Stomach (tissue), 9 donors: ENCODE measurements around the gene DNTT. TPM values are rescaled to one million over a fixed set of nuclear protein-coding genes. Genes with fewer than 3 reads are reported as not detected.

ENCODE experiments used
- DNase-seq, 2 donors: peaks; one replicate each; pipeline versions ENCODE4 v3.0.0 to v3.0.0-alpha.2; 2013 to 2019
- H3K27ac ChIP-seq, 5 donors: fragments of 200-600 bp in 4 of 5; sonication (generic) in 4 of 5; one replicate each; pipeline ENCODE4 v1.5.1; 2013 to 2019; ENCODE audit warnings: mild to moderate bottlenecking in 1 of 5, moderate library complexity in 1 of 5
- H3K27me3 ChIP-seq, 3 donors: fragments of 200-600 bp; sonication (generic); one replicate each; pipeline ENCODE4 v1.5.1; 2017 to 2019; ENCODE audit warnings: mixed run types in 1 of 3
- H3K36me3 ChIP-seq, 4 donors: fragments of 200-600 bp; sonication (generic); 1 replicate in 3 of 4; 2 replicates in 1 of 4; pipeline ENCODE4 v1.5.1; 2016 to 2019
- H3K4me1 ChIP-seq, 4 donors: fragments of 200-600 bp; sonication (generic); one replicate each; pipeline ENCODE4 v1.5.1; 2016 to 2019
- H3K4me3 ChIP-seq, 4 donors: fragments of 200-600 bp; sonication (generic) in 3 of 4; one replicate each; pipeline ENCODE4 v1.5.1; 2016 to 2019; ENCODE audit warnings: mild to moderate bottlenecking in 1 of 4
- H3K9me3 ChIP-seq, 4 donors: fragments of 200-600 bp; sonication (generic); one replicate each; pipeline ENCODE4 v1.5.1; 2016 to 2019
- CTCF ChIP-seq, 7 experiments: fragments of 450-650 bp in 4 of 7; fragments of 200-600 bp in 3 of 7; sonication (generic) in 3 of 7; IDR thresholded peaks; one replicate each; pipeline ENCODE4 v1.5.1; 2016 to 2019; ENCODE audit warnings: antibody characterized with exemption in 7 of 7, control low read depth in 2 of 7, mild to moderate bottlenecking in 1 of 7
- EP300 ChIP-seq: sonication (generic); formaldehyde crosslinking; IDR thresholded peaks from one replicate; pipeline ENCODE4 v1.6.1; 2017; ENCODE audit warnings: antibody characterized with exemption
- POLR2A ChIP-seq, 4 donors: fragments of 450-650 bp; IDR thresholded peaks; one replicate each; pipeline ENCODE4 v1.6.1; 2016; ENCODE audit warnings: antibody characterized with exemption in 4 of 4, control low read depth in 2 of 4, mild to moderate bottlenecking in 1 of 4, moderate library complexity in 1 of 4
- POLR2AphosphoS5 ChIP-seq, 3 donors: sonication (generic); formaldehyde crosslinking; IDR thresholded peaks; one replicate each; pipeline ENCODE4 v1.6.1; 2016; ENCODE audit warnings: antibody characterized with exemption in 3 of 3
- WGBS, 5 donors: extraction: QIAGEN DNeasy Blood & Tissue Kit in 3 of 5; methylation state at CpG; one replicate each; pipeline versions ENCODE4 v1.1.5 to v1.1.7; 2013 to 2018; 5-methylcytosine and 5-hydroxymethylcytosine counted together
- intact Hi-C: fragments of 100-400 bp; cut with DNase I; formaldehyde crosslinking; loops from one replicate; pipeline ENCODE4 v1.15.1; 2023; ENCODE audit warnings: low total_unique reads
- polyA plus RNA-seq, 3 donors: library from polyadenylated mRNA; stranded (reverse); fragments of 200-250 nt; gene quantifications; one replicate each; pipeline ENCODE4 v1.2.3, GENCODE V29; 2013
- total RNA-seq, 5 donors: library from RNA; depleted of rRNA; stranded (reverse); fragments of >200 nt; gene quantifications; one replicate each; pipeline versions ENCODE4 v1.1.0 to v1.2.3, GENCODE V29; 2014 to 2016
- donor health status: healthy with polysubstance abuse.
- donor health status: Bipolar disorder and iron deficiency.
- donor health status: healthy.

The DNTT gene
- total and polyA plus RNA-seq, 8 donors = not detected

DNA sequence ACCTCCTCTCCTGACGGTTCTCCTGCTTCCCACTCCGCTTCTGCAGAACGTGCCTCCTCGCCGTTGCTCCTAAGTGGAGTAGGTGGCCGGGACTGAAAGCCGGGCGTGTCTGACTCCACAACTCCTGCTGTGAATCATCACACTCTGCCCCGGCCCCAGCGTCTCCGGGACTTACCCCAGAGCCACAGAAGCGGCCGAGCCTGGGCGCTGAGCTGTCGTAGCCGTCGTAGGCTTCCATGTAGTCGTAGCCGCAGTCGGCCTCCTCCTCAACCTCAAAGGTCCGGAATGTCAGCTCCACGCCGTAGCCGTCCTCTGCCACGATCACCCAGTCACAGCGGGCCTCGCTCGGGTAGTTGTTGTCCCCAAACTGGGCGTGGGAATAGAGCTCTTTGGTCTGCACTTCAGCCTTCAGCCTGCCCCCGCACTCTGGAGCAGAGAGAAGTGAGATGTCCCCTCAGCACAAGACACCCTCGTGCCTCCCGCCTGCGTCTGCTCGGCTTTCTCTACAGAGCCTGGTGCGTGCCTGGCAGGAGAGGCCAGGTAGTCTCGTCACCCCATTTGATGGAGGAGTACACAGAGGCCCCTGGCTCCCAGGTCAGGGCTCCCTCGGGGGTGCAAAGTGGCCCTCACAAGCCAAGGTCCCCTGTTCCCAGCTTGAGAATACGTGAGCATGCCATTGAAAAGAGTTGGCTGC, 65.8 kb downstream of the DNTT start:
- Histone ChIP-seq H3K9me3 (no peaks in the 10 kb centered on the region), H3K4me1 (peaks cover 0 to 7% (median 6%) of the 10 kb centered on the region in 4 donors), H3K27ac (no peak overlapping the region), H3K27me3 (no peaks in the 10 kb centered on the region), H3K4me3 (no peak overlapping the region), H3K36me3 (no peaks in the 10 kb centered on the region)
- 74 to 82% (median 81%) methylated on average over 35 to 38 of the region's 38 CpGs for WGBS, 5 donors
- TF ChIP-seq POLR2AphosphoS5 (IDR thresholded peaks at IDR 0.05) = no peak
- no peak for TF ChIP-seq CTCF (IDR thresholded peaks at IDR 0.05)
- no peak for TF ChIP-seq POLR2A (IDR thresholded peaks at IDR 0.05)
- TF ChIP-seq EP300 = no peak
- no peak for DNase-seq
- intact Hi-C loops = no loop called here

- DNase-seq = peak; percentile 54 to 70
- Histone ChIP-seq H3K4me1 (peaks cover 0 to 12% (median 12%) of the 10 kb centered on the region in 4 donors), H3K27ac (no peak overlapping the region), H3K4me3 (no peak overlapping the region), H3K9me3 (no peaks in the 10 kb centered on the region), H3K36me3 (no peaks in the 10 kb centered on the region), H3K27me3 (no peaks in the 10 kb centered on the region)
- 38 to 44% (median 41%) methylated on average over 16 of the region's 16 CpGs for WGBS, 5 donors
- peak in 5 of 7 experiments; percentile 29 to 77 (median 65) for TF ChIP-seq CTCF (IDR thresholded peaks at IDR 0.05)
- no peak for TF ChIP-seq POLR2AphosphoS5 (IDR thresholded peaks at IDR 0.05)
- intact Hi-C loops = no loop called here
These were observed 66.4 kb downstream of the DNTT start for GRCh38 chr10:96370584-96371157.

DNA sequence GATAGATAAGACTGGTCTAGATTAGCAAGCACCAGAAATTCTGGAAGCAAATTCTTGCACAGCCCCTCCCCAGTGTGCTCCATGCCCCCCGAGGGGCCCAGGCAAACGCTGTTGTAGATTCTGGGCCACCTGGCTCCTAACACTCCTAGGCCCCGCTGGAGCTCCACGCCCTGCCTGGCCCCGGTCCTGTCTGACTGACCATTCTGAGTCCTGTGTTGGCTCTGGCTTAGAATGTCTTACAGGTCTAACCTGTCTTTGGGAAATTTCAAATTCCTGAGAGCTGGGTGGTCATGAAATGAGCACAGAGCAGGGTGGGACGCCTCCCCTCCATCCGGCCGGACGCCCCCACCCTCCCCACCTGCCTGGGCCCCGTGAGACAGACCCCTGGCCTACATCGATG, 67.1 kb downstream of the DNTT start:
- H3K36me3 ChIP-seq = no peaks in the 10 kb centered on the region
- no peak overlapping the region for H3K4me3 ChIP-seq
- H3K27me3 ChIP-seq = no peaks in the 10 kb centered on the region
- 56 to 69% (median 67%) methylated on average over 11 of the region's 11 CpGs for WGBS, 5 donors
- H3K9me3 ChIP-seq = no peaks in the 10 kb centered on the region
- no peak for DNase-seq
- no peak for TF ChIP-seq CTCF (IDR thresholded peaks at IDR 0.05)
- TF ChIP-seq EP300 = no peak
- TF ChIP-seq POLR2AphosphoS5 (IDR thresholded peaks at IDR 0.05) = no peak
- TF ChIP-seq POLR2A (IDR thresholded peaks at IDR 0.05) = no peak
- intact Hi-C loops = no loop called here
- H3K27ac ChIP-seq = no peak overlapping the region
- peaks cover 0 to 12% (median 12%) of the 10 kb centered on the region in 4 donors for H3K4me1 ChIP-seq

DNA sequence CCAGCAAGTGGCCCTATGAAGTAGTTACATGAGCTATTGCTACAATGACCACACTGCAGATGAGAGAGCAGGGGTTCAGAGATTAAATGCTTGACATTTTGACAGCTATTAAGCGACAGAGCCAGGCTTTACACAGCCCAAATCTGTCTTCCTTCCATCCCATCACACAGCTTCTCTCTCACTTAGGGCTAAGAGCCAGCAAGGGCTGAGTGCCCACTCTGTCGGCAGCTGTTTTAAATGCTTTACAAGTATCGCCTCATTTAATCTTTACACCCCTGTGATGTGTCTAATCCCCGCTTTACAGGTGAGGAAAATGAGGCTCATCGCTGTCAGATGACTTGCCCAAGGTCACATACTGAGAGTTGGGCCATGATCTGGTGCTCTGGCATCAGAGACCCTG, 69.8 kb downstream of the DNTT start:
- H3K27ac ChIP-seq = no peak overlapping the region

More for the DNA sequence above, 69.8 kb downstream of the DNTT start:
- Histone ChIP-seq H3K27me3 (no peaks in the 10 kb centered on the region), H3K4me3 (no peak overlapping the region), H3K36me3 (no peaks in the 10 kb centered on the region), H3K9me3 (no peaks in the 10 kb centered on the region), H3K4me1 (peaks cover 5 to 24% (median 17%) of the 10 kb centered on the region in 4 donors)
- no peak for DNase-seq
- WGBS, 5 donors = 82 to 91% (median 88%) methylated on average over 5 of the region's 5 CpGs
- intact Hi-C loops = no loop called here
- TF ChIP-seq POLR2A (IDR thresholded peaks at IDR 0.05) (no peak), CTCF (IDR thresholded peaks at IDR 0.05) (no peak), EP300 (no peak), POLR2AphosphoS5 (IDR thresholded peaks at IDR 0.05) (no peak)
